Measurements from ENCODE around the gene EPN2.
"Not testable (repeated sequence)": the region's sequence is repeated elsewhere in the genome, so short reads cannot be mapped to it uniquely, and the experiment has no call there.

The EPN2 gene
- total RNA-seq, result 6.3 to 7.2 reads per million in 2 donors

GRCh38 chr17:19237139-19237388 is at the start of gene EPN2:
Gene EPN2, plus strand, starts transcription at chr17:19237366. Its CDS starts 45,754 bp downstream, at chr17:19283120.
- peak; percentile 48 for DNase-seq

GRCh38 chr17:19187883-19188869 is 49.0 kb upstream of the EPN2 start:
- DNase-seq, result not testable (repeated sequence)

DNA sequence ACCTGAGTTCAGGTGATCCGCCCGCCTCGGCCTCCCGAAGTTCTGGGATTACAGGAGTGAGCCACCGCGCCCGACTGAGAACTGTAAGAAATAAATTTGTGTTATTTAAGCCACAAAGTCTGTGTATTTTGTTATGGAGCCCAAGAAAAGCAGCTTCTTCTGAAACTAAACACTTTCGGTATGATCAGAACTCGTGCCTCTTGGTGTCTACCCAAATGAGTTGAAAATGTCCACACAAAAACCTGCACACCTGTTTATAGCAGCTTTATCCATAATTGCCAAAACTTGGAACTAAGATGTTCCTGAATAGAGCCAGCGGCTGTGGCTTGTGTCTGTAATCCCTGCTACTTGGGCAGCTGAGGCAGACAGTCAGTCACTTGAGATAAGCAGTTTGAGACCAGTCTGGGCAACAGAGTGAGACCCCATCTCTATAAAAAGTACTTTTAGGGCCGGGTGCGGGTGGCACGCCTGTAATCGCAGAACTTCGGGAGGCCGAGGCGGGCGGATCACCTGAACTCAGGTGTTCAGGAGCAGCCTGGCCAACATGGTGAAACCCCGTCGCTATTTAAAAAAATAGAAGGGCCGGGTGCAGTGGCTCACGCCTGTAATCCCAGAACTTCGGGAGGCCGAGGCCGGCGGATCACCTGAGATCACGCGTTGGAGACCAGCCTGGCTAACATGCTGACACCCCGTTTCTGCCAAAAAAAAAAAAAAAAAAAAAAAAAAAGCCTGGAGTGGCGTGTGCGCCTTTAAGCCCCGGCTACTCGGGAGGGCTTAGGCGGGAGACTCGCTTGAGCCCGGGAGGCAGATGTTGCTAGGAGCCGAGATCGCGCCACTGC is 48.1 kb upstream of the EPN2 start:
- not testable (repeated sequence) for DNase-seq

- not testable (repeated sequence) for DNase-seq
Measured at GRCh38 chr17:19189781-19190405, 47.3 kb upstream of the EPN2 start.

- DNase-seq, result not testable (repeated sequence)
Measured at GRCh38 chr17:19196382-19197204, 40.6 kb upstream of the EPN2 start.

GRCh38 chr17:19202448-19202847 is 34.7 kb upstream of the EPN2 start:
- not testable (repeated sequence) for DNase-seq

- not testable (repeated sequence) for DNase-seq
Measured at GRCh38 chr17:19203429-19203828, 33.7 kb upstream of the EPN2 start.

- DNase-seq, result not testable (repeated sequence)
Measured at GRCh38 chr17:19215074-19215860, 21.9 kb upstream of the EPN2 start.

DNA sequence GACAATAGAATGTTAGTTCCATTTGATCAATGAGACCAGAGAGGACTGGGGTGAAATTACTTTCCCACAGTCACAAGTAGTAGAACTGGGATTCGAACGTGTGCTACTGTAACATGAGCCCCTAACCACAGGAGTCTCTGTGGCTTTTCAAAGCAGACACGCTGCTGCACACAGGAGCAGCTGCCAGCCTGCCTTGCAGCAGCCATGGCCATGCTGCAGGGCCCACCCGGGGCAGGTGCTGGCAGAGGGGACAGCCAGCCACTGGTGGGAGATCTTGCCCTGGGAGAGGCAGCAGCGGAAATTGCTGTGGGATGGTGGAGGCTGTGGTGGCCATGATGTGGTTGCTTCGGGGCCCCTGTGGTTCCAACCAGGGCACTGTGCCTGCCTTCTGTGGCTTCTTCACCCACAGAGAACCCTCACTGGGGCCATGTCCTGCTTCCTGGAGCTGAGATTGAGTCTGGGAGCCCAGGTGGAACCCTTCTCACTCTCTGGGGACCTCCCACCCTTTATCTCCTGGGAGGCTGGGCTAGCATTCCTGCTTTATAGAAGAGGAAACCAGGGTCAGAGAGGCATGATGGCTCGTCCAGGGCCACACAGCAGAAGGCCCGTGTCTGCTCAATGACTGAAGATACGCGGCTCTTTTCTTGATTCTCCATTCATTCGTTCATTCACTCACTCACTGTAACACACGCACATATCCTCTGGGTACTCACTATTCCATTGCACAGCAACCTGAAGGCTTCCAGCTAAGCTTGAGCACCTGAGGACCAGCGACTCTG is 20.8 kb upstream of the EPN2 start:
- DNase-seq, result not testable (repeated sequence)

DNA sequence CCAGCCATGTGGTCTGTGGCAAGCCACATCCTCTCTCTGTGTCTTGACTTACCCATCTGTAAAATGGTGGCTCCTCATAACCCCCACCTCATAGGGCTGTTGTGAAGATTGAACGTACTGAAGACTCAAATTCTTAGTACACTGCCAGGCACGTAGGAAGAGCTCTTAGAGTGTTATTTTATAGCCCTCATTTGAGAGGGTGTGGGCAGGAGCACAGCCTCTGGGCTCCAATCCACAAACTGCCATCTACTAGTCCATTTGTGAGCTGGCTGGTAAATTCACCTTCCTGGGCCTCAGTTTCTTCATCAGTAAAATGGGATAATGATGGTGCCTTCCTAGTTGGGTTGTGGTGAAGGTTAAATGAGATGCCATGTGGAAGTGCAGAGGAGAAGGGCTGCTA is 18.3 kb upstream of the EPN2 start:
- not testable (repeated sequence) for DNase-seq

DNA sequence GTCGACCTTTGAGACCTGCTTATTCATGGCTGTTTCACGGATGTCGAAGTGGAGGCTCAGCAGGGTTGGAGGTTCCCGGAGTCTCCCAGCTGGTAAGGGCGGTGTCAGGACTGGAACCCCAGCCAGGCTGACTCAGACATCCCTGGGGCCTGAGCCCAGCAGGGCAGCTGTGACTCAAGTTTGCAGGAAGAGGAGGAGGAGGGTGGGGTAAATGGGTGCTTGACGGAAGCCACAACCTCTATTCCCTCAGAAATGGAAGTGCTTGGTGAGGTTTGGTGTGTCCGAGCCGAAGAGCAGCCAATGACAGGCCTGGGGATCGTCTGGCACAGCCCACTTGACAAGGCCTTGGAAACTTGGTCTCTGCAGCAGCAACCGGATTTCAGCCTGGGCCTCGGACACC is 17.8 kb upstream of the EPN2 start:
- not testable (repeated sequence) for DNase-seq

GRCh38 chr17:19220195-19220594 is 17.0 kb upstream of the EPN2 start:
- DNase-seq, result not testable (repeated sequence)

DNA sequence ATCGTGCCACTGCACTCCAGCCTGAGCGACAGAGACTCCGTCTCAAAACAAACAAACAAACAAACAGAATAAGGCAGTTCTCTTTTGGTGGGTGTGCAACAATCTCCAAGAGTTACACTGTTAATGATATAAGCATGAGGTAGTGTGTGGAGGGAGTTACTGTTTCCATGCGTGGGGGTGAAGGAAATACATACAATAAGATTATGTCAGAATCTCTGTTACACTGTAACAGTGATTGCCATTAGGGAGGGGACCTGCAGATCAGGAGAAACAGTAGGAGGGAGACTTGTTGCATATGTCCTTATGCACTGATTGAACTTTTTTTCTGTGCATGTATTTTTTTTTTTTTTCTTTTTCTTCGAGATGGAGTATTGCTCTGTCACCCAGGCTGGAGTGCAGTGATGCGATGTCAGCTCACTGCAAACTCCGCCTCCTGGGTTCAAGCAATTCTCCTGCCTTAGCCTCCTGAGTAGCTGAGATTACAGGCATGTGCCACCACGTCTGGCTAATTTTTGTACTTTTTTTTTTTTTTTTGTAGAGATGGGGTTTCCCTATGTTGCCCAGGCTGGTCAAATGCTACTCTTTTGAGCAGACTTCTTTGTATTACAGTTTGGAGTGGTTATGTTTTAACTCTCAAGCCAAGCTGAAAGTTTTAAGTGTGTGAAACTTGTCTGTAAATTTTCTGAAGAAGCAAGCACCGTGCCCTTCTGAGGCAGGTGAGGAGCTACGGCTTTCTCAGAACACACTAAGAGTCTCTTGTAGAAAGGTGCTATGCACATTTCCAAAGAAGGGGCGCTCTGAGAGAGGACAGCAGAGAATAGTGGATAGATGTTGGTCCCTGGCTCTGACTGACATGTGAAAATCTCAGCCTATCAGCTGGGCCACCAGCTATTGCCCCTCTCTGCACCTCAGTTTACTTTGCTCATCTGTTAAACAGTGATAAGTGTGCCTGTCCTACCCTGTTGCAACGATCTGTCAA is 10.3 kb upstream of the EPN2 start:
- DNase-seq, result not testable (repeated sequence)

- not testable (repeated sequence) for DNase-seq
Measured at GRCh38 chr17:19234676-19235075, 2.5 kb upstream of the EPN2 start.

- DNase-seq, result not testable (repeated sequence)
Measured at GRCh38 chr17:19236351-19237138, 621 bp upstream of the EPN2 start.

GRCh38 chr17:19237389-19238166 is 412 bp downstream of the EPN2 start:
- DNase-seq, result peak; percentile 1

- DNase-seq, result no peak
Measured at GRCh38 chr17:19238167-19238505, 970 bp downstream of the EPN2 start.

- no peak for DNase-seq
Measured at GRCh38 chr17:19239544-19239943, 2.4 kb downstream of the EPN2 start.

All from T-helper 9 cell (primary cell).